ENCODE measurements around the gene POLD2.
A peak's percentile ranks its signal among the peaks of the same experiment; 100 is the strongest.

The POLD2 gene

GRCh38 chr7:44079331-44080021 is 43.9 kb downstream of the POLD2 start:
- no peak for DNase-seq

- no peak for DNase-seq
Observed at GRCh38 chr7:44078521-44078920, 44.8 kb downstream of the POLD2 start.

GRCh38 chr7:44077681-44078091 is 45.7 kb downstream of the POLD2 start:
- DNase-seq, result no peak

- DNase-seq, result no peak
Observed at GRCh38 chr7:44077061-44077460, 46.3 kb downstream of the POLD2 start.

GRCh38 chr7:44076101-44076895 is 47.0 kb downstream of the POLD2 start:
- DNase-seq, result no peak

GRCh38 chr7:44075296-44076075 is 47.9 kb downstream of the POLD2 start:
- no peak for DNase-seq

- no peak for DNase-seq
Observed at GRCh38 chr7:44074349-44074695, 49.0 kb downstream of the POLD2 start.

- peak; percentile 49 for DNase-seq
Observed at GRCh38 chr7:44073664-44074348, 49.5 kb downstream of the POLD2 start.

GRCh38 chr7:44072364-44073231 is 50.8 kb downstream of the POLD2 start:
- peak; percentile 57 for DNase-seq

- DNase-seq, result no peak
Observed at GRCh38 chr7:44071726-44072363, 51.5 kb downstream of the POLD2 start.

- DNase-seq, result no peak
Observed at GRCh38 chr7:44068054-44068453, 55.3 kb downstream of the POLD2 start.

- DNase-seq, result no peak
Observed at GRCh38 chr7:44067064-44067951, 56.0 kb downstream of the POLD2 start.

GRCh38 chr7:44066494-44067063 is 56.8 kb downstream of the POLD2 start:
- peak; percentile 30 for DNase-seq

- no peak for DNase-seq
Observed at GRCh38 chr7:44066111-44066460, 57.3 kb downstream of the POLD2 start.

GRCh38 chr7:44065431-44066110 is 57.8 kb downstream of the POLD2 start, which contains the start of gene PGAM2:
PGAM2 (minus strand) TSS chr7:44065567; CDS start chr7:44065529, 38 bp downstream.
- DNase-seq, result peak; percentile 42

GRCh38 chr7:44064791-44065430 is 58.4 kb downstream of the POLD2 start:
- no peak for DNase-seq

All from activated CD4-positive, alpha-beta T cell treated with anti-CD3 and anti-CD28 coated beads for 48 hours (primary cell).